Karpas-422 (cell line): ENCODE data around the gene IER3. TPM values are rescaled to one million over a fixed set of nuclear protein-coding genes. Genes with fewer than 3 reads are reported as not detected.

Experiments
- DNase-seq: peaks from one replicate; pipeline ENCODE4 v3.0.0-alpha.2; 2015
- H2AFZ ChIP-seq: fragments of 200-600 bp; sonication (generic); 2 replicates; pipeline ENCODE4 v1.6.1; 2014; ENCODE audit warnings: antibody characterized with exemption, low read length, mixed read lengths
- H3K27ac ChIP-seq: fragments of 200-600 bp; sonication (generic); 2 replicates; pipeline ENCODE4 v1.5.1; 2014; ENCODE audit warnings: mild to moderate bottlenecking, low read length, moderate library complexity
- H3K27me3 ChIP-seq: fragments of 200-600 bp; sonication (generic); 2 replicates; pipeline ENCODE4 v1.6.1; 2014; ENCODE audit warnings: low read length, mixed read lengths
- H3K36me3 ChIP-seq: fragments of 200-600 bp; sonication (generic); 2 replicates; pipeline ENCODE4 v1.6.1; 2014; ENCODE audit warnings: low read length, mixed read lengths; ENCODE audit not compliant: insufficient read depth
- H3K4me1 ChIP-seq: fragments of 200-600 bp; sonication (generic); 2 replicates; pipeline ENCODE4 v1.6.1; 2014; ENCODE audit warnings: mild to moderate bottlenecking, low read length, mixed read lengths
- H3K4me2 ChIP-seq: fragments of 200-600 bp; sonication (generic); 2 replicates; pipeline ENCODE4 v1.6.1; 2014; ENCODE audit warnings: low read length, low read depth, mild to moderate bottlenecking; ENCODE audit not compliant: poor library complexity, severe bottlenecking
- H3K4me3 ChIP-seq: fragments of 200-600 bp; sonication (generic); 2 replicates; pipeline ENCODE4 v1.5.1; 2014; ENCODE audit warnings: mild to moderate bottlenecking, antibody characterized with exemption, low read length, mixed read lengths
- H3K79me2 ChIP-seq: fragments of 200-600 bp; sonication (generic); 2 replicates; pipeline ENCODE4 v1.6.1; 2014; ENCODE audit warnings: mild to moderate bottlenecking, low read length, mixed read lengths
- H3K9ac ChIP-seq: fragments of 200-600 bp; sonication (generic); 2 replicates; pipeline ENCODE4 v1.6.0; 2014; ENCODE audit warnings: low read length
- H3K9me2 ChIP-seq: fragments of 200-600 bp; sonication (generic), shearing (Covaris generic); replicated peaks from 2 replicates; pipeline ENCODE4 v1.6.0; 2014; ENCODE audit warnings: mild to moderate bottlenecking, low read length, moderate library complexity; ENCODE audit not compliant: insufficient read depth
- H3K9me3 ChIP-seq: fragments of 300-700, 200-600 bp; sonication (generic); 2 replicates; pipeline ENCODE4 v1.6.1; 2014; ENCODE audit warnings: low read length, mixed read lengths
- H4K20me1 ChIP-seq: fragments of 200-600 bp; sonication (generic); 2 replicates; pipeline ENCODE4 v1.6.1; 2014; ENCODE audit warnings: mild to moderate bottlenecking, antibody characterized with exemption, low read length, low read depth; ENCODE audit not compliant: insufficient read depth
- total RNA-seq: library from RNA; depleted of rRNA; stranded (reverse); fragments of >200 nt; shearing (Covaris generic); gene quantifications from 2 replicates; pipeline ENCODE4 v1.2.3, GENCODE V29; 2014; ENCODE audit warnings: low replicate concordance

IER3 gene
- total RNA-seq, 1 experiment from 2014 or later = 0.19 TPM

- Histone ChIP-seq H3K79me2 (peaks cover 11% of the 10 kb centered on the region), H3K4me3 (no peak overlapping the region), H4K20me1 (no peaks in the 10 kb centered on the region), H3K27ac (no peak overlapping the region), H3K27me3 (no peaks in the 10 kb centered on the region), H3K9ac (no peak overlapping the region), H3K36me3 (peaks cover 14% of the 10 kb centered on the region), H3K4me1 (peaks cover 11% of the 10 kb centered on the region), H3K9me3 (no peaks in the 10 kb centered on the region), H2AFZ (no peak overlapping the region), H3K4me2 (no peak overlapping the region), H3K9me2 (no peaks in the 10 kb centered on the region)
- peak; percentile 28 for DNase-seq
These were observed 32.5 kb downstream of the IER3 start for GRCh38 chr6:30711758-30712380.

DNA sequence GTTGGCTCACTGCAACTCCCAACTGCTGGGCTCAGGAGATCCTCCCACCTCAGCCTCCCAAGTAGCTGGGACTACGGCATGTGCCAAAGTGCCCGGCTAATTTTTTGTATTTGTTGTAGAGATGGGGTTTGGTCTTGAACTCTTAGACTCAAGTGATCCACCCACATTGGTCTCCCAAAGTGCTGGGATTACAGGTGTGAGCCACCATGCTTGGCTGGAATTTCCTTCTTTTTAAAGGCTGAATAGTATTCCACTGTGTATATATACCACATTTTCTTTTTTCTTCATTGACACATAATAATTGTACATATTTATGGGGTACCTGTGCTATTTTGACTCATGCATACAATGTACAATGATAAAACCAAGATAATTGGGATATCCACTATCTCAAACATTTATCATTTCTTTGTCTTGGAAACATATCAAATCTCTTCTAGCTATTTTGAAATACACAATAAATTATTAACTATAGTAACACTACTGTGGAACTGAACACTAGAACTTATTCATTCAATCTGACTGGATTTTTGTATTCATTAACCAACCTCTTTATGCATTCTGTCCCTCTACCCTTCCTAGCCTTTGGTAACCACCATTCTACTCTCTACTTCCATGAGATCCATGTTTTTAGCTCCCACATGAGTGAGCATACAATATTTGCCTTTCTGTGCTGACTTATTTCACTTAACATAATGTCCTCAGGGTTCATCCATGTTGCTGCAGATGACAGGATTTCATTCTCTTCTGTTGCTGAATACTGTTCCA, 35.1 kb downstream of the IER3 start:
- H3K9me3 ChIP-seq = no peaks in the 10 kb centered on the region
- H3K36me3 ChIP-seq = peaks cover 10% of the 10 kb centered on the region
- H3K4me3 ChIP-seq = no peak overlapping the region

GRCh38 chr6:30707281-30707850, 37.0 kb downstream of the IER3 start:
- H3K27ac ChIP-seq = no peak overlapping the region
- H4K20me1 ChIP-seq = no peaks in the 10 kb centered on the region
- no peak overlapping the region for H3K4me3 ChIP-seq
- no peaks in the 10 kb centered on the region for H3K4me1 ChIP-seq
- H2AFZ ChIP-seq = no peak overlapping the region
- peaks cover 5% of the 10 kb centered on the region for H3K36me3 ChIP-seq
- H3K79me2 ChIP-seq = no peaks in the 10 kb centered on the region
- H3K4me2 ChIP-seq = no peak overlapping the region
- H3K27me3 ChIP-seq = no peaks in the 10 kb centered on the region
- H3K9me2 ChIP-seq = no peaks in the 10 kb centered on the region
- no peak overlapping the region for H3K9ac ChIP-seq
- DNase-seq = peak; percentile 28
- H3K9me3 ChIP-seq = no peaks in the 10 kb centered on the region

More for the DNA sequence above, 35.1 kb downstream of the IER3 start:
- H3K27me3 ChIP-seq = no peaks in the 10 kb centered on the region
- H3K4me1 ChIP-seq = no peaks in the 10 kb centered on the region
- H3K27ac ChIP-seq = no peak overlapping the region
- H2AFZ ChIP-seq = no peak overlapping the region
- no peaks in the 10 kb centered on the region for H3K9me2 ChIP-seq
- no peak overlapping the region for H3K9ac ChIP-seq
- no peaks in the 10 kb centered on the region for H4K20me1 ChIP-seq
- peak; percentile 20 for DNase-seq
- H3K79me2 ChIP-seq = no peaks in the 10 kb centered on the region
- H3K4me2 ChIP-seq = no peak overlapping the region

GRCh38 chr6:30705620-30706019, 38.7 kb downstream of the IER3 start:
- Histone ChIP-seq H3K36me3 (no peaks in the 10 kb centered on the region; the same call in 1 of the 2 replicates), H2AFZ (no peak overlapping the region), H3K9me2 (no peaks in the 10 kb centered on the region), H3K4me3 (no peak overlapping the region), H3K9ac (no peak overlapping the region), H4K20me1 (no peaks in the 10 kb centered on the region), H3K27ac (no peak overlapping the region), H3K27me3 (no peaks in the 10 kb centered on the region), H3K79me2 (no peaks in the 10 kb centered on the region), H3K4me2 (no peak overlapping the region), H3K9me3 (no peaks in the 10 kb centered on the region), H3K4me1 (no peaks in the 10 kb centered on the region)
- DNase-seq = no peak

DNA sequence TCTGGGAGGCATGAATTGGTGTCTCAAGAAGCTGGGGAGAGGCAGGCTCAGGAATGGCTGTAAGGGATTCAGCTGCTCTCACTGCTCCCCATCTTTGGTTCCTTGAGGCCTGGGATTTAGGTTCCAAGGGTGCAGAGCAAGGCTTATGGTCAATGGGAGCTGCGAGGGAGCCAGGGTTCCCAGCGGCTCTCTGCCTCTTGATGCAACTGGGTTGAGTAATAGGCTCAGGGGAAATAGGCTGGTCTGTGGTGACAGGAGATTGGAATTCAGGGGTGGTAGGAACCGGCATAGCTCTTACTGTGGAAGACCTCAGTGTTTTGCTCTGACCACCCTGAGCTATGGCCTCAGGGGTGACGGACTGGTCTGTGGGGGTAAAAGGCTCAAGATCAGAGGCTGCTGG, 40.5 kb downstream of the IER3 start:
- Histone ChIP-seq H3K4me2 (no peak overlapping the region), H3K27me3 (no peaks in the 10 kb centered on the region), H3K4me3 (no peak overlapping the region), H4K20me1 (no peaks in the 10 kb centered on the region), H3K27ac (no peak overlapping the region), H2AFZ (no peak overlapping the region), H3K4me1 (no peaks in the 10 kb centered on the region), H3K79me2 (no peaks in the 10 kb centered on the region), H3K9me2 (no peaks in the 10 kb centered on the region), H3K36me3 (no peaks in the 10 kb centered on the region), H3K9me3 (no peaks in the 10 kb centered on the region), H3K9ac (no peak overlapping the region)
- DNase-seq = no peak

GRCh38 chr6:30703011-30703410, 41.3 kb downstream of the IER3 start:
- Histone ChIP-seq H3K9me3 (no peaks in the 10 kb centered on the region), H3K4me3 (no peak overlapping the region)

GRCh38 chr6:30700340-30700739, 44.0 kb downstream of the IER3 start:
- no peaks in the 10 kb centered on the region for H3K4me1 ChIP-seq
- H2AFZ ChIP-seq = no peak overlapping the region
- H4K20me1 ChIP-seq = no peaks in the 10 kb centered on the region
- no peak overlapping the region for H3K4me3 ChIP-seq
- H3K4me2 ChIP-seq = no peak overlapping the region
- H3K27me3 ChIP-seq = no peaks in the 10 kb centered on the region
- no peak overlapping the region for H3K27ac ChIP-seq
- no peaks in the 10 kb centered on the region for H3K9me2 ChIP-seq
- DNase-seq = no peak
- H3K79me2 ChIP-seq = no peaks in the 10 kb centered on the region
- H3K9ac ChIP-seq = no peak overlapping the region
- no peaks in the 10 kb centered on the region for H3K36me3 ChIP-seq
- no peaks in the 10 kb centered on the region for H3K9me3 ChIP-seq

More at GRCh38 chr6:30703011-30703410, 41.3 kb downstream of the IER3 start:
- Histone ChIP-seq H3K4me2 (no peak overlapping the region), H3K9me2 (no peaks in the 10 kb centered on the region), H3K4me1 (no peaks in the 10 kb centered on the region), H3K36me3 (no peaks in the 10 kb centered on the region), H3K9ac (no peak overlapping the region), H3K27ac (no peak overlapping the region), H3K79me2 (no peaks in the 10 kb centered on the region), H2AFZ (no peak overlapping the region), H3K27me3 (no peaks in the 10 kb centered on the region), H4K20me1 (no peaks in the 10 kb centered on the region)
- DNase-seq = no peak

GRCh38 chr6:30696432-30696831, 47.9 kb downstream of the IER3 start:
- Histone ChIP-seq H3K9ac (no peak overlapping the region), H3K27ac (no peak overlapping the region), H2AFZ (no peak overlapping the region), H3K9me2 (no peaks in the 10 kb centered on the region), H3K4me1 (peaks cover 1% of the 10 kb centered on the region), H3K36me3 (no peaks in the 10 kb centered on the region), H4K20me1 (no peaks in the 10 kb centered on the region), H3K79me2 (no peaks in the 10 kb centered on the region), H3K4me2 (no peak overlapping the region), H3K4me3 (no peak overlapping the region), H3K27me3 (no peaks in the 10 kb centered on the region), H3K9me3 (no peaks in the 10 kb centered on the region)
- DNase-seq = no peak
